ENCODE measurements around the gene PPARA.
"Not testable (repeated sequence)": the region's sequence is repeated elsewhere in the genome, so short reads cannot be mapped to it uniquely, and the experiment has no call there.

PPARA gene

GRCh38 chr22:46172522-46173110 lies 22.3 kb downstream of the PPARA start:
- no peak for DNase-seq (ENCODE audit: low read depth in 2 of 2)

DNA sequence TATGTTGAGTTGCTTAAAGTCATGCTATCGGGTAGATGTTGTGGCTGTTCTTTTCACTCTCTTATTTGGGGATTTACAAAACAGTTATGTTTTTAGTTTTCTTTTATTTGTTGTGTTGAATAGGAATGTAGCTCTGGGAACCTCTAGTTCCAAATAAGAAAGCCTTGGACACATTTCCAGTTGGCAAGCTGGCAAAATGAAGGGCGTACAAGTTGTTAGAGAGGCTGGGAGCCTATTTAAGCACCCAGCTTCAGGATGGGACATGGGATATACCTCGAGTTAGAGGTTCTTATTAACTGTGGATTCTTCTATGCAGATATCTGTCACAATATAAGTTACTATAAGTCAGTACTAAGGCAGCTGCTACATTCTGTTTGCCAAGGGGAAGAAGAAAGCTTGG lies 22.8 kb downstream of the PPARA start:
- DNase-seq (ENCODE audit: low read depth in 2 of 2), result no peak

DNA sequence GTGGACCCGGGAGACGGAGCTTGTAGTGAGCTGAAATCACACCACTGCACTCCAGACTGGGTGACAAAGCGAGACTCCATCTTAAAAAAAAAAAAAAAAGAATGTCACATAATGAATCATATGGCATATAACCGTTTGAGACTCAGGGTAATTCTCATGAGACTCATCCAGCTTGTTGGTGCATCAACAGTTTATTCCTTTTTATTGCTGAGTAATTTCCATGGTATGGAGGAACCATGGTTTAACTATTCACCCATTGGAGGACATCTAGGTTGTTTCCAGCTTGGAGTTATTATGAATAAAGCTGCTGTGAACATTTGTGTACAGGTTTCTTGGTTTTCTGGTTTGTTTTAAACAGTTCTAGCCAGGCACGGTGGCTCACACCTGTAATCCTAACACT lies 25.3 kb downstream of the PPARA start:
- no peak for DNase-seq (ENCODE audit: low read depth in 2 of 2)

DNA sequence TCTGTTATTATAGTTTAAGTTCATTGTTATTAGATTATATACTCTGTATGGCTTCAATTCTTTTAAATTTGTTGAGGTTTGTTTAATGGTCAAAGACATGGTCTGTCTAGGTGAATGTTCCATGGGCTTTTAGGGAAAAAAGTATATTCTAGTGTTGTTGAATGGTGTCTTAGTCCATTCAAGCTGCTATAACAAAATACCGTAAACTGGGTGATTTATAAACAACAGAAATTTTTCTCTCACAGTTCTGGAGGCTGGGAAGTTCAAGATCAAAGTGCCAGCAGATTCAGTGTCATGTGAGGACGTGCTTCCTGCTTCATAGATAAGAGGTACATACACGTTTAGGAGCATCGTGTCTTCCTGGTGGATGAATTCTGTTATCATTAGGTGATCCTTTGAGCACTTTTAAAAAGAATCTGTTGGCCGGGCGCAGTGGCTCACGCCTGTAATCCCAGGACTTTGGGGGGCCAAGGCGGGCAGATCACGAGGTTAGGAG lies 26.2 kb downstream of the PPARA start:
- no peak for DNase-seq (ENCODE audit: low read depth in 2 of 2)

- DNase-seq (ENCODE audit: low read depth in 2 of 2), result no peak
Observed at GRCh38 chr22:46178755-46179505, 28.6 kb downstream of the PPARA start.

DNA sequence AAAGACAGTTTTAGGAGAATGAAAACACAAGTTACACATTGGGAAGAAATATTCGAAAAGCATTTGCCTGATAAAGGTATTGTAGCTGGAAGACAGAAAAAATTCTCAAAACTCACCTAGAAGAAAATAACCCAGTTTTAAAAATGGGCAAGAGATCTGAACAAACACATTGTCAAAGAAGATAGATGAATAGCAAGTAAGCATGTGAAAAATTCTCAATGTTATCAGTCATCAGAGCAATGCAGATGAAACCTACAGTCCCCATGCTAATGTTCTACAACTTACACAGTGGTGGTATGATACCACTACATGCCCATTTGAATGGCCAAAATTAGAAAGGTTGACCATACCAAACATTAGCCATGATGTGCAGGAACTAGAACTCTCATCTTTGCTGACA lies 29.4 kb downstream of the PPARA start:
- no peak for DNase-seq (ENCODE audit: low read depth in 2 of 2)

DNA sequence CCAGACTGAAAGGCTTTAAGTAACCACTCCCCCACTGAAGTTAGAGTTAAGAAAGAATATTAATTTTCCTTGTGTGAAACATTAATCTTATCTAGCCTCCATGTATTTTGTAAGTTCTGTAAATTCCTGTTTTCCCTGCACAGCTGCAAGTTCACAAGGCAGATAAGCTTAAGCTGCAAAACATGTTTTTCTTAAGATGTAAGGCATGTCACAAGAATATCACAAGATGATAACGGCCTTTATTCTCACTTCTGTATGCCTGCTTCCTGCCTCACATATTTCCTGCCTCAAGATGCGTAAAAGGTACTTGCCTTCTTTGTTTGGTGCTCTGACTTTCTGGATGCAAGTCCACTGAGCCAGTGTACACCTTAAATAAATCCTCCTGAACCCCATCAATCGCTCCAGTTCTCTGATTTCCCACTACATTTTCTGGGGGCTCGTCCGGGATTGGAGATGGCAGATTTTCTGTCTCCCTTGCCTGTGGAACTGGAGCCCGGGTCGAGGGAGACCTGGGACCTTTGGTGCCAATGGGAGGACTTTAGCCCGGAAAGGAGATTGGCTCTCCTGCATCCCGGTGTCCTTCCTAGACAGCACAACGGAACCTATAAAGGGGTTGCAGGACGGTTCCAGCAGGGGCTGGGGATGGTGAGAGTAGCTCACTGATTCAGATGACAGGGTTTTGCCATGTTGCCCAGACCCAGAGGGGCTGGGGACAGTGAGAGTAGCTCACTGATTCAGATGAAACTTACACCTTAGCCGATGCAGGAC lies 30.2 kb downstream of the PPARA start:
- no peak for DNase-seq (ENCODE audit: low read depth in 2 of 2)

DNA sequence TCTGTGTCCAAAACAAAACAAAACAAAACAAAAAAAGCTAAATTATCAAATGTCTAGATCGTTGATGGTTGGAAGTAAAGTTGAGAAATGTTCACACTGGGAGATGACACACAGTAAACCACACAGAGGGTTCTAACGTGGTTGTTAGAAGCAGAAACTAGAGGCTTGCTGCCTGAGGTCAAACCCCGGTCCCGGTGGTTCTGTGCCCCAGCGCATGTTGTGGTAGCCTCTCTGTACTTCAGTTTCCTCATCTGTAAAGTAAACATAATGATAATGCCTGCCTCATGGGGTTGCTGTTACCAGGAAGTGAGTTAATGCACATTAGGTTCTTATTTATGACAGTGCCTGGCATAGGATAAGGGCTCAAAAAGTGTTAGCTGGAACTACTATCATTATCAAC lies 33.4 kb downstream of the PPARA start:
- no peak for DNase-seq (ENCODE audit: low read depth in 2 of 2)

GRCh38 chr22:46185283-46185682 lies 35.0 kb downstream of the PPARA start:
- no peak for DNase-seq (ENCODE audit: low read depth in 2 of 2)

DNA sequence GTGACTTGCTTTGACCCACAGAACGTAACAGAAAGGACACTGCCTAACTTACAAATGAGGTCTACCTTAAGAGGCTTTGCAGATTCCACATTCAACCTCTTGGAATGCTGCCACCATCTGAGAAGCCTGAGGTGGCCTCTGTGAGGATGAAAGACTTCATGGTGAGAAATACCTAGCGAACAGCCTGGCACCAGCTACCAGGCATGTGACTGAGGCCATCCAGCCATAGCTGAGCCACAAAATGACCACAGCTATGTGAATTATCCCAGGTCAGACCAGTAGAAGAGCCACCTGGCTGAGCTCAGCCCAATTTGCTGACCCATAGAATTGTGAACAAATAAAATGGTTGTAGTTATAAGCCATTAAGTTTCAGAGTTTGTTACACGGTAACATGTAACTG lies 37.5 kb downstream of the PPARA start:
- DNase-seq (ENCODE audit: low read depth in 2 of 2), result no peak

GRCh38 chr22:46192210-46192993 lies 42.1 kb downstream of the PPARA start:
- no peak for DNase-seq (ENCODE audit: low read depth in 2 of 2)

- no peak for DNase-seq (ENCODE audit: low read depth in 2 of 2)
Observed at GRCh38 chr22:46193898-46194310, 43.6 kb downstream of the PPARA start.

DNA sequence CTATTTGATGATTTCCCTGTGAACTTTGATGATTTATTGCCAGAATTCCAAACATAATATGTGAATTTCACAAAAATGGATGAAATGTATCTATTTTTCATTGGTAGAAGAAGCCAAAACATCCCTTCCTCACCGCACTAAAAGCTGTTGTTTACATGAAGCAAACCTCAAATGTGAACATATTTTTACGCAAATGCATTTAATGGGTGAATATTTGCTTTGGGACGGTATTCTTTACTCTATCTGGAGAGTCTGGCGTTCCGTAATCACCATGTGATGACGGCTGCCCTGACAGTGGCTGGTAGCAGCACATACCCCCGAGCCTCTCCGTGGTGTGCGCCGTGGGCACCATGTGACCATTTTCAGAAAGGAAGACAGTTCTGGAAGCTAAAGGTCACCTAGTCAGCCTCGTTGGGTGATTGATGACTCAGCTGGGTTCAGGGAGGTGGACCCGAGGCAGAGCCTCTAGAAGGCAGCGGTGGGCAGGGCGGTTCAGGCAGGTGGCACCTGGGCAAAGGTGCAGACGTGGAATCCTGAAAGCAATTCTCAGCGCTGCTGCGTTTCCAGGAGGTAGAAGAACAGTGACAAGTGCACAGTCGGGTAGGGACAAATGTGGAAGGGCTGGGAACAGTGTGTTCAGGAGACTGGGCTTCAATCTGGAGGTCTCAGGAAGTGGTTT lies 45.3 kb downstream of the PPARA start:
- no peak for DNase-seq (ENCODE audit: low read depth in 2 of 2)

DNA sequence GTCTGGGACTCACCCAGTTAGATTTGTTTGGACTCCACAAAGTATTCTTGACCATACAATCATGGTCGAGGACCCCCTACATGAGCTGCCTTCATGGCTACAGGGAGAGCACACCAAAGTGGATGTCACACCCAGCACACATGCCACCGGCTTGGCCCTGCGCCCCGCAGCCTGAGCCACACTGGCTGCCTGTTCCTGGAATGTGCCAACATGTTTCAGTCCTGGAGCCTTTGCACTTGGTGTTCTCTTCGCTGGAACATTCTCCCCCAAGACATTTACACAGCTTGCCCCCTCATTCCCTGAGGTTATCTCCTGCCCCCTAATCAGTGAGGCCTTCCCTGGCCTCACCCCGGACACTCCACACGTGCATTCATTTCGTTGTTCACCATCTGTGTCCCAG lies 46.0 kb downstream of the PPARA start:
- DNase-seq (ENCODE audit: low read depth in 2 of 2), result no peak

DNA sequence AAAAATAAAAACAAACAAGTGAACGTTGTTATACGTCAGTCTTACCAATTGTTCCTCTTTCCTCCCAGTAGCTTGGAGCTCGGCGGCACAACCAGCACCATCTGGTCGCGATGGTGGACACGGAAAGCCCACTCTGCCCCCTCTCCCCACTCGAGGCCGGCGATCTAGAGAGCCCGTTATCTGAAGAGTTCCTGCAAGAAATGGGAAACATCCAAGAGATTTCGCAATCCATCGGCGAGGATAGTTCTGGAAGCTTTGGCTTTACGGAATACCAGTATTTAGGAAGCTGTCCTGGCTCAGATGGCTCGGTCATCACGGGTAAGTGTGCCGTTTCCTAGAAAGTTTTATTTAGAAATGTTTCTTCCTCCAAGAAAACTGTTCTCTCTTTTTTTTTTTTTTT lies 47.9 kb downstream of the PPARA start:
- DNase-seq (ENCODE audit: low read depth in 2 of 2), result no peak

GRCh38 chr22:46198806-46199205 lies 48.5 kb downstream of the PPARA start:
- not testable (repeated sequence) for DNase-seq (ENCODE audit: low read depth in 2 of 2)

GRCh38 chr22:46201059-46201757 lies 50.9 kb downstream of the PPARA start:
- no peak for DNase-seq (ENCODE audit: low read depth in 2 of 2)

- no peak for DNase-seq (ENCODE audit: low read depth in 2 of 2)
Observed at GRCh38 chr22:46202897-46203600, 52.7 kb downstream of the PPARA start.

- no peak for DNase-seq (ENCODE audit: low read depth in 2 of 2)
Observed at GRCh38 chr22:46203601-46203980, 53.3 kb downstream of the PPARA start.

- DNase-seq (ENCODE audit: low read depth in 2 of 2), result no peak
Observed at GRCh38 chr22:46209262-46209661, 58.9 kb downstream of the PPARA start.
